IMR-90 (cell line): Measurements from ENCODE around the gene BTBD10. TPM values are rescaled to one million over a fixed set of nuclear protein-coding genes. Genes with fewer than 3 reads are reported as not detected.

Experiments used
- ATAC-seq: fragments of 200-7000 bp; cut with Tn5 transposase; 2 replicates; pipeline ENCODE4 v1.9.1; 2020; ENCODE audit warnings: low read depth, mild to moderate bottlenecking, moderate library complexity
- BruUV-seq: library from RNA; stranded (reverse); fragments of 400-500 nt; replicated peaks from 2 replicates; lab custom pipeline; 2021; lab: Mats Ljungman, UMichigan
- CTCF ChIA-PET: fragments of 300-600 bp; formaldehyde crosslinking; extraction: SDS; loops from one replicate; lab custom pipeline; 2021; ENCODE audit warnings: antibody characterized with exemption; lab: Yijun Ruan, JAX
- POLR2A ChIA-PET: fragments of 300-600 bp; sonication (Branson Sonifier 250); formaldehyde crosslinking; loops from one replicate; lab custom pipeline; 2022; ENCODE audit warnings: antibody characterized with exemption; ENCODE audit not compliant: unreplicated experiment; lab: Charles Lee
- DNase-seq: peaks from one replicate; pipeline ENCODE4 v3.0.0; 2013
- H2AFZ ChIP-seq: replicated peaks from 2 replicates; pipeline ENCODE3; 2013; ENCODE audit warnings: low read length, mild to moderate bottlenecking; ENCODE audit not compliant: poor library complexity
- H2AK5ac ChIP-seq: 2 replicates; pipeline ENCODE4 v1.6.1; 2013; ENCODE audit warnings: low read depth, low read length, inconsistent platforms
- H2AK9ac ChIP-seq: replicated peaks from 2 replicates; pipeline ENCODE3; 2013; ENCODE audit warnings: mild to moderate bottlenecking, low read depth, low read length, moderate library complexity; ENCODE audit not compliant: poor library complexity
- H2BK120ac ChIP-seq: 2 replicates; pipeline ENCODE4 v1.6.1; 2013; ENCODE audit warnings: low read depth, low read length, inconsistent platforms
- H2BK15ac ChIP-seq: 3 replicates; pipeline ENCODE4 v1.6.1; 2013; ENCODE audit warnings: low read depth, low read length, inconsistent platforms
- H2BK20ac ChIP-seq: 2 replicates; pipeline ENCODE4 v1.6.1; 2013; ENCODE audit warnings: low read depth, mild to moderate bottlenecking, inconsistent platforms, low read length, moderate library complexity
- H2BK5ac ChIP-seq: 2 replicates; pipeline ENCODE4 v1.6.1; 2013; ENCODE audit warnings: mild to moderate bottlenecking, low read depth, low read length, inconsistent platforms; ENCODE audit not compliant: poor library complexity, severe bottlenecking
- H3K14ac ChIP-seq: replicated peaks from 2 replicates; pipeline ENCODE4 v1.6.1; 2013; ENCODE audit warnings: low read depth, low read length, inconsistent platforms
- H3K18ac ChIP-seq: 2 replicates; pipeline ENCODE4 v1.6.1; 2013; ENCODE audit warnings: low read depth, low read length, control low read depth
- H3K23ac ChIP-seq: 2 replicates; pipeline ENCODE4 v1.6.1; 2013; ENCODE audit warnings: low read depth, low read length, inconsistent platforms
- H3K27ac ChIP-seq: 2 replicates; pipeline ENCODE4 v1.5.1; 2013; ENCODE audit warnings: mild to moderate bottlenecking, control low read depth, low read length; ENCODE audit not compliant: insufficient read depth
- H3K27me3 ChIP-seq: 2 replicates; pipeline ENCODE4 v1.6.1; 2013; ENCODE audit warnings: low read length; ENCODE audit not compliant: control insufficient read depth, insufficient read depth
- H3K36me3 ChIP-seq: 2 replicates; pipeline ENCODE4 v1.6.1; 2013; ENCODE audit warnings: low read length, mixed read lengths; ENCODE audit not compliant: control insufficient read depth, insufficient read depth
- H3K4ac ChIP-seq: 2 replicates; pipeline ENCODE4 v1.6.1; 2013; ENCODE audit warnings: low read depth, low read length, inconsistent platforms
- H3K4me1 ChIP-seq: 2 replicates; pipeline ENCODE4 v1.6.1; 2013; ENCODE audit warnings: low read length, mixed read lengths; ENCODE audit not compliant: control insufficient read depth, insufficient read depth
- H3K4me2 ChIP-seq: 2 replicates; pipeline ENCODE4 v1.6.1; 2013; ENCODE audit warnings: low read depth, mild to moderate bottlenecking, control low read depth, low read length, moderate library complexity
- H3K4me3 ChIP-seq: 2 replicates; pipeline ENCODE4 v1.5.1; 2013; ENCODE audit warnings: low read depth, mild to moderate bottlenecking, control low read depth, low read length, moderate library complexity; ENCODE audit not compliant: insufficient read depth
- H3K56ac ChIP-seq: 2 replicates; pipeline ENCODE4 v1.6.1; 2013; ENCODE audit warnings: low read length, inconsistent platforms; ENCODE audit not compliant: insufficient read depth; ENCODE audit errors: extremely low read depth
- H3K79me1 ChIP-seq, 2 experiments: 2 replicates each; pipeline ENCODE4 v1.6.1; 2013; ENCODE audit warnings: low read length in 2 of 2, inconsistent platforms in 1 of 2, low read depth in 1 of 2
- H3K9ac ChIP-seq: 2 replicates; pipeline ENCODE4 v1.6.1; 2013; ENCODE audit warnings: low read depth, low read length, control low read depth
- H3K9me1 ChIP-seq: 2 replicates; pipeline ENCODE4 v1.6.1; 2013; ENCODE audit warnings: low read length, inconsistent platforms; ENCODE audit not compliant: insufficient read depth
- H3K9me3 ChIP-seq: 2 replicates; pipeline ENCODE4 v1.6.1; 2013; ENCODE audit warnings: low read length; ENCODE audit not compliant: control insufficient read depth, insufficient read depth
- H4K20me1 ChIP-seq: 2 replicates; pipeline ENCODE4 v1.6.1; 2013; ENCODE audit warnings: low read length, inconsistent platforms; ENCODE audit not compliant: insufficient read depth
- H4K5ac ChIP-seq: 2 replicates; pipeline ENCODE4 v1.6.1; 2013; ENCODE audit warnings: mild to moderate bottlenecking, low read depth, low read length, control low read depth
- H4K8ac ChIP-seq, 2 experiments: 2 replicates each; pipeline ENCODE4 v1.6.1; 2013; ENCODE audit warnings: low read depth in 2 of 2, low read length in 2 of 2, control low read depth in 1 of 2, inconsistent platforms in 1 of 2
- H4K91ac ChIP-seq: 2 replicates; pipeline ENCODE4 v1.6.1; 2013; ENCODE audit warnings: low read depth, low read length, inconsistent platforms; ENCODE audit not compliant: insufficient read depth
- ELK1 ChIP-seq: fragments of 150-350 bp; IDR thresholded peaks from 2 replicates; pipeline ENCODE4 v1.6.1; 2016; ENCODE audit warnings: low read depth, mild to moderate bottlenecking, low read length, moderate library complexity, borderline replicate concordance
- MAZ ChIP-seq: IDR thresholded peaks from 2 replicates; pipeline ENCODE4 v1.6.1; 2012; ENCODE audit warnings: low read depth, mild to moderate bottlenecking, low read length, improper control_type of control experiment, moderate library complexity, borderline replicate concordance
- SMC3 ChIP-seq: fragments of 150-350 bp; IDR thresholded peaks from 2 replicates; pipeline ENCODE4 v1.6.1; 2016; ENCODE audit warnings: low read depth, mild to moderate bottlenecking, antibody characterized with exemption, low read length, moderate library complexity
- WGBS, 2 experiments: methylation state at CpG; one replicate each; pipeline versions ENCODE4 v1.1.5 to v1.1.7; 2013; ENCODE audit warnings: missing lambda C conversion rate in 2 of 2; ENCODE audit not compliant: insufficient read length in 1 of 2; ENCODE audit errors: extremely low coverage in 2 of 2; 5-methylcytosine and 5-hydroxymethylcytosine counted together
- dilution Hi-C: fragments of 300-500 bp; cut with HindIII; formaldehyde crosslinking; loops from one replicate; pipeline ENCODE4 v1.14.3; 2018; ENCODE audit warnings: low sequenced_read_pairs; ENCODE audit not compliant: unreplicated experiment
- in situ Hi-C: fragments of 300-500 bp; cut with MboI; formaldehyde crosslinking; loops from 3 replicates; pipeline ENCODE4 v1.14.3; 2019; ENCODE audit warnings: low sequenced_read_pairs, inconsistent platforms, mixed read lengths
- intact Hi-C: fragments of 100-400 bp; cut with micrococcal nuclease; formaldehyde crosslinking; loops from 2 replicates; pipeline ENCODE4 v1.10.0; 2022
- polyA plus RNA-seq, 3 experiments: library from polyadenylated mRNA; depleted of rRNA; stranded (reverse); fragments of >200 nt; gene quantifications; 2 replicates each; pipeline ENCODE4 v1.2.3, GENCODE V29; 2012; ENCODE audit warnings: low replicate concordance in 1 of 3
- total RNA-seq: library from RNA; depleted of rRNA; stranded (reverse); fragments of >200 nt; gene quantifications from 2 replicates; pipeline ENCODE4 v1.2.3, GENCODE V29; 2012
- TF ChIP-seq, protein P1 (sequence below): fragments of 150-350 bp; IDR thresholded peaks from 2 replicates; pipeline ENCODE4 v1.6.1; 2017; ENCODE audit warnings: mild to moderate bottlenecking, antibody characterized with exemption, low read length, low read depth

Gene BTBD10
- total and polyA plus RNA-seq, 2 of the 4 experiments (the other 2 are of a cell fraction), result 32.5 to 59.9 TPM

GRCh38 chr11:13434247-13435205, 28.5 kb downstream of the BTBD10 start:
- H3K4ac ChIP-seq, result no peak overlapping the region
- no peak overlapping the region for H2AK5ac ChIP-seq
- no peak overlapping the region for H4K5ac ChIP-seq
- H3K9me1 ChIP-seq, result no peaks in the 10 kb centered on the region
- BruUV-seq, result no TSS peak
- no peaks in the 10 kb centered on the region for H3K27me3 ChIP-seq
- no peak overlapping the region for H3K4me3 ChIP-seq
- 100% methylated on average over 2 of the region's 6 CpGs; no CpG with 5 or more reads in 1 of the 2 experiments for WGBS, 2 experiments
- H3K14ac ChIP-seq, result no peak overlapping the region
- H3K9ac ChIP-seq, result no peak overlapping the region
- H4K91ac ChIP-seq, result no peak overlapping the region
- H3K36me3 ChIP-seq, result no peaks in the 10 kb centered on the region
- H4K20me1 ChIP-seq, result peaks cover 4% of the 10 kb centered on the region
- no peak overlapping the region for H2BK20ac ChIP-seq
- H4K8ac ChIP-seq, result no peak overlapping the region
- H3K23ac ChIP-seq, result no peak overlapping the region
- no peaks in the 10 kb centered on the region for H3K9me3 ChIP-seq
- no peak overlapping the region for H2AK9ac ChIP-seq
- no peak overlapping the region for H3K27ac ChIP-seq
- H2BK15ac ChIP-seq, result no peak overlapping the region
- H3K4me2 ChIP-seq, result peak overlapping the region; percentile 44; the same call in 1 of the 2 replicates
- no peak overlapping the region for H2AFZ ChIP-seq
- TF ChIP-seq MAZ (no peak), SMC3 (no peak), ELK1 (no peak)
- TF ChIP-seq, protein P1, sequence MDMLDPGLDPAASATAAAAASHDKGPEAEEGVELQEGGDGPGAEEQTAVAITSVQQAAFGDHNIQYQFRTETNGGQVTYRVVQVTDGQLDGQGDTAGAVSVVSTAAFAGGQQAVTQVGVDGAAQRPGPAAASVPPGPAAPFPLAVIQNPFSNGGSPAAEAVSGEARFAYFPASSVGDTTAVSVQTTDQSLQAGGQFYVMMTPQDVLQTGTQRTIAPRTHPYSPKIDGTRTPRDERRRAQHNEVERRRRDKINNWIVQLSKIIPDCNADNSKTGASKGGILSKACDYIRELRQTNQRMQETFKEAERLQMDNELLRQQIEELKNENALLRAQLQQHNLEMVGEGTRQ, result no peak
- no peak for ATAC-seq
- ChIA-PET POLR2A (no interaction called here), CTCF (no interaction called here)
- in situ Hi-C loops (no loop called here), dilution Hi-C loops (no loop called here), intact Hi-C loops (no loop called here)
- peaks cover 22 to 26% of the 10 kb centered on the region in 2 experiments for H3K79me1 ChIP-seq
- H2BK120ac ChIP-seq, result no peak overlapping the region
- H2BK5ac ChIP-seq, result no peak overlapping the region
- peak; percentile 12 for DNase-seq
- no peaks in the 10 kb centered on the region for H3K4me1 ChIP-seq
- H3K18ac ChIP-seq, result no peak overlapping the region
- no peak overlapping the region for H3K56ac ChIP-seq
